CD4-positive, alpha-beta T cell (primary cell): ENCODE data around the gene TMEM54. TPM values are rescaled to one million over a fixed set of nuclear protein-coding genes. Genes with fewer than 3 reads are reported as not detected.

ENCODE experiments used
- ATAC-seq: fragments of 200-7000 bp; cut with Tn5 transposase; one replicate; pipeline ENCODE4 v1.10.0; 2022; ENCODE audit warnings: mild to moderate bottlenecking; ENCODE audit not compliant: poor library complexity
- CTCF ChIA-PET: fragments of 350-600 bp; sonication (Branson Sonifier 250); formaldehyde crosslinking; loops from one replicate; lab custom pipeline; 2021; ENCODE audit warnings: antibody characterized with exemption, inconsistent platforms; lab: Charles Lee
- POLR2A ChIA-PET: fragments of 350-600 bp; sonication (Branson Sonifier 250); formaldehyde crosslinking; loops from one replicate; lab custom pipeline; 2021; ENCODE audit warnings: antibody characterized with exemption, inconsistent platforms; lab: Charles Lee
- DNase-seq, 14 experiments: peaks; one replicate each; pipeline ENCODE4 v3.0.0-alpha.2; 2013 to 2020; ENCODE audit warnings: mixed read lengths in 2 of 14
- H3K27ac ChIP-seq, 2 donors: one replicate each; pipeline versions ENCODE4 v1.5.1 to v1.7.0; 2013; ENCODE audit warnings: low read length in 2 of 2, low read depth in 1 of 2, mild to moderate bottlenecking in 1 of 2
- H3K27me3 ChIP-seq, 2 experiments: 1 replicate in 1 of 2; 2 replicates in 1 of 2; pipeline versions ENCODE4 v1.6.1 to v1.7.0; 2013; ENCODE audit warnings: low read length in 2 of 2, control low read depth in 1 of 2, mild to moderate bottlenecking in 1 of 2, moderate library complexity in 1 of 2; ENCODE audit not compliant: insufficient read depth in 2 of 2, control insufficient read depth in 1 of 2
- H3K36me3 ChIP-seq: one replicate; pipeline ENCODE4 v1.6.1; 2013; ENCODE audit warnings: low read length, control low read depth; ENCODE audit not compliant: insufficient read depth
- H3K4me1 ChIP-seq: one replicate; pipeline ENCODE4 v1.6.1; 2013; ENCODE audit warnings: low read length, control low read depth; ENCODE audit not compliant: insufficient read depth
- H3K4me3 ChIP-seq: one replicate; pipeline ENCODE4 v1.5.1; 2013; ENCODE audit warnings: mild to moderate bottlenecking, low read length, moderate library complexity
- H3K9me3 ChIP-seq, 2 experiments: 1 replicate in 1 of 2; 2 replicates in 1 of 2; pipeline versions ENCODE4 v1.6.1 to v1.7.0; 2013; ENCODE audit warnings: low read length in 2 of 2, mild to moderate bottlenecking in 2 of 2, control low read depth in 1 of 2, moderate library complexity in 1 of 2; ENCODE audit not compliant: control insufficient read depth in 1 of 2, insufficient read depth in 1 of 2
- H3K27ac Mint-ChIP-seq: one replicate; pipeline ENCODE4 v1.8.0; 2020; ENCODE audit warnings: mixed read lengths
- H3K27me3 Mint-ChIP-seq: one replicate; pipeline ENCODE4 v1.8.0; 2021; ENCODE audit warnings: mixed read lengths
- H3K36me3 Mint-ChIP-seq: one replicate; pipeline ENCODE4 v1.8.0; 2021; ENCODE audit warnings: low read depth, mixed read lengths
- H3K4me1 Mint-ChIP-seq: one replicate; pipeline ENCODE4 v1.8.0; 2021; ENCODE audit warnings: low read depth, mixed read lengths
- H3K4me3 Mint-ChIP-seq: one replicate; pipeline ENCODE4 v1.8.0; 2020; ENCODE audit warnings: mild to moderate bottlenecking, mixed read lengths
- H3K9me3 Mint-ChIP-seq: one replicate; pipeline ENCODE4 v1.8.0; 2020; ENCODE audit warnings: mixed read lengths
- intact Hi-C, 2 experiments: fragments of 100-400 bp; cut with DNase I in 1 of 2; cut with micrococcal nuclease in 1 of 2; formaldehyde crosslinking; loops; one replicate each; pipeline versions ENCODE4 v1.15.1 to v1.9.0; 2023 to 2025; cut with DNase I, micrococcal nuclease
- total RNA-seq, 174 experiments: library from RNA in 2 of 174; stranded (reverse) in 2 of 174; gene quantifications; one replicate each; pipeline ENCODE4 v1.2.3 and lab custom pipeline; 2021 to 2026
- TF ChIP-seq, protein P1 (sequence below): fragments of 200-600 bp; IDR thresholded peaks from one replicate; pipeline ENCODE4 v1.8.0; 2022; ENCODE audit warnings: antibody characterized with exemption, mild to moderate bottlenecking

Gene TMEM54
- total RNA-seq, 2 experiments from 2014 or later: not detected

GRCh38 chr1:32872192-32872460, 29.1 kb downstream of the TMEM54 start:
- Histone ChIP-seq H3K4me3 (no peak overlapping the region), H3K27me3 (peaks cover 36 to 40% of the 10 kb centered on the region in 2 experiments), H3K36me3 (no peaks in the 10 kb centered on the region), H3K27ac (no peak overlapping the region), H3K4me1 (peaks cover 26% of the 10 kb centered on the region), H3K9me3 (no peaks in the 10 kb centered on the region)
- ChIA-PET POLR2A (no interaction called here), CTCF (interaction anchor here (1.6 kb wide), 1 partner anchor 160 kb away, joined by 9 read pairs; no protein-coding TSS in a partner anchor)
- intact Hi-C loops: loop anchor here (1.0 to 2.0 kb wide), 2 partner anchors 160 to 351 kb away; no protein-coding TSS in a partner anchor
- no peak overlapping the region for H3K4me3 Mint-ChIP-seq
- TF ChIP-seq, protein P1, sequence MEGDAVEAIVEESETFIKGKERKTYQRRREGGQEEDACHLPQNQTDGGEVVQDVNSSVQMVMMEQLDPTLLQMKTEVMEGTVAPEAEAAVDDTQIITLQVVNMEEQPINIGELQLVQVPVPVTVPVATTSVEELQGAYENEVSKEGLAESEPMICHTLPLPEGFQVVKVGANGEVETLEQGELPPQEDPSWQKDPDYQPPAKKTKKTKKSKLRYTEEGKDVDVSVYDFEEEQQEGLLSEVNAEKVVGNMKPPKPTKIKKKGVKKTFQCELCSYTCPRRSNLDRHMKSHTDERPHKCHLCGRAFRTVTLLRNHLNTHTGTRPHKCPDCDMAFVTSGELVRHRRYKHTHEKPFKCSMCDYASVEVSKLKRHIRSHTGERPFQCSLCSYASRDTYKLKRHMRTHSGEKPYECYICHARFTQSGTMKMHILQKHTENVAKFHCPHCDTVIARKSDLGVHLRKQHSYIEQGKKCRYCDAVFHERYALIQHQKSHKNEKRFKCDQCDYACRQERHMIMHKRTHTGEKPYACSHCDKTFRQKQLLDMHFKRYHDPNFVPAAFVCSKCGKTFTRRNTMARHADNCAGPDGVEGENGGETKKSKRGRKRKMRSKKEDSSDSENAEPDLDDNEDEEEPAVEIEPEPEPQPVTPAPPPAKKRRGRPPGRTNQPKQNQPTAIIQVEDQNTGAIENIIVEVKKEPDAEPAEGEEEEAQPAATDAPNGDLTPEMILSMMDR: no peak
- peaks cover 15% of the 10 kb centered on the region for H3K4me1 Mint-ChIP-seq
- ATAC-seq (no peak), DNase-seq (no peak)
- peaks cover 74% of the 10 kb centered on the region for H3K27me3 Mint-ChIP-seq
- H3K9me3 Mint-ChIP-seq: no peaks in the 10 kb centered on the region
- no peaks in the 10 kb centered on the region for H3K36me3 Mint-ChIP-seq
- H3K27ac Mint-ChIP-seq: no peak overlapping the region

DNA sequence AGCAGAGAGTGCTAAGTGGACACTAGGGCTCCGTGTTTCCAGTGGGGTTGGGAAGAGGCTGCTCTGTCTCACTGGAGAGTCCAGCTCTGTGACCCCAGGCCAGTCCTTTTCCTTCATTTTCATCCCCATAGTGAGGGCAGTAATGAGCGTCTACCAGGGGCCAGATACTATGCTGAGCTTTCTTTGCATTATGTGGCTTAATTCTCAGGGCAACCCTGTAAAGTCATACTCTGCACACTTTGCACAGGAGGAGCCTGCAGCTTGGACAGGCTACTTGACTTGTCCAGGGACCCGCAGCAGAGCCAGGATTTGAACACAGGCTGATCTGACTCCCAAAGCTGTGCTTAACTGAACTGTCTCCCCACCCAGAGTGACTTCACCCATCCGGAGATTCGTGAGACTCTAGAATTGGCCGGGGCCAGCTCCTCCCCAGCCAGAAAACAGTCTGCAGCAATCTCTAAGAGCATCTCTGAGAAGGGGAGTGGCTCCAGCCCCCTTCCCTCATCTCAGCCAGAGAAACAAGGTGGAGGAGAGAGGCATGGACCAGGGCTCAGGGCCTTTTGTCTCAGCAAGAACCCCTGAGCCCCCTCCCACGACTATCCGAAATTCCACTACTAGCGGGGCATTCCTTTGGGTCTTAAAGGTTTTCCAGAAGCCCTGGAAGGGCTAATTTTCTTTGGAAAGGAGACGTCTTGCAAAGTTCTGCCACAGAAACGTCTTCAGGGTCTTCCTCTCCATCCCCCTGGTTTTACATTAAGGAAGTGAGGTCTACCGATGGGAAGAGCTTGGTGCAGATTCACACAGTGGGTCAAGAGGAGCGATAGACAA, 29.6 kb downstream of the TMEM54 start:
- CTCF ChIA-PET: interaction anchor here (1.6 kb wide), 1 partner anchor 159 kb away, joined by 9 read pairs; no protein-coding TSS in a partner anchor
- Mint-ChIP-seq H3K27ac (no peak overlapping the region), H3K9me3 (no peaks in the 10 kb centered on the region), H3K27me3 (peaks cover 72% of the 10 kb centered on the region), H3K4me3 (peak overlapping the region; percentile 52), H3K36me3 (no peaks in the 10 kb centered on the region), H3K4me1 (peaks cover 15% of the 10 kb centered on the region)
- POLR2A ChIA-PET: no interaction called here
- Histone ChIP-seq H3K36me3 (no peaks in the 10 kb centered on the region), H3K27ac (no peak overlapping the region), H3K9me3 (no peaks in the 10 kb centered on the region), H3K27me3 (peaks cover 33 to 40% of the 10 kb centered on the region in 2 experiments), H3K4me1 (peaks cover 23% of the 10 kb centered on the region), H3K4me3 (no peak overlapping the region)
- TF ChIP-seq, protein P1: no peak
- ATAC-seq: no peak
- DNase-seq: no peak
- intact Hi-C loops: loop anchor here (1.0 to 2.0 kb wide), 2 partner anchors 159 to 351 kb away; no protein-coding TSS in a partner anchor

GRCh38 chr1:32870615-32871363, 30.4 kb downstream of the TMEM54 start, which contains the start of gene FNDC5:
Gene FNDC5, minus strand, starts transcription at chr1:32870912.
- H3K27me3 Mint-ChIP-seq: peaks cover 65% of the 10 kb centered on the region
- peaks cover 15% of the 10 kb centered on the region for H3K4me1 Mint-ChIP-seq
- no peak within 1 kb of the TSS for H3K27ac Mint-ChIP-seq
- TF ChIP-seq, protein P1: no peak
- Histone ChIP-seq H3K27me3 (peaks cover 29 to 39% of the 10 kb centered on the region in 2 experiments), H3K27ac (no peak within 1 kb of the TSS), H3K4me1 (peaks cover 19% of the 10 kb centered on the region), H3K36me3 (no peaks in the 10 kb centered on the region), H3K4me3 (peak within 1 kb of the TSS; percentile 20), H3K9me3 (no peaks in the 10 kb centered on the region)
- peak within 1 kb of the TSS; percentile 52 for H3K4me3 Mint-ChIP-seq
- ChIA-PET POLR2A (no interaction called here), CTCF (interaction anchor here (1.6 kb wide), 1 partner anchor 159 kb away, joined by 9 read pairs; no protein-coding TSS in a partner anchor)
- no peaks in the 10 kb centered on the region for H3K9me3 Mint-ChIP-seq
- no peaks in the 10 kb centered on the region for H3K36me3 Mint-ChIP-seq
- peak; percentile 24 for ATAC-seq
- intact Hi-C loops: no loop called here
- DNase-seq: peak in 1 of 14 experiments; percentile 13
